K562 (cell line): ENCODE measurements around the gene NUDT2. TPM values are rescaled to one million over a fixed set of nuclear protein-coding genes. Genes with fewer than 3 reads are reported as not detected.

Experiments used
- ATAC-seq: fragments of 200-7000 bp; cut with Tn5 transposase; 3 replicates; pipeline ENCODE4 v1.9.1; 2020; ENCODE audit warnings: moderate library complexity
- BruUV-seq: library from RNA; stranded (reverse); fragments of 400-500 nt; replicated peaks from 2 replicates; lab custom pipeline; 2021; lab: Mats Ljungman, UMichigan
- CTCF ChIA-PET: fragments of 300-600 bp; formaldehyde crosslinking; extraction: SDS; loops from one replicate; lab custom pipeline; 2021; ENCODE audit warnings: low intra/inter-chr PET ratio; lab: Yijun Ruan, JAX
- POLR2A ChIA-PET: fragments of 300-600, 350-650 bp; sonication (Branson Sonifier 250); formaldehyde crosslinking; extraction: SDS; loops from one replicate; lab custom pipeline; 2021; ENCODE audit warnings: antibody characterized with exemption, inconsistent platforms; lab: Yijun Ruan, JAX
- DNase-seq, 4 experiments: peaks; one replicate each; pipeline versions ENCODE4 v3.0.0 to v3.0.0-alpha.2; 2011 to 2018; ENCODE audit warnings: low spot score in 3 of 4, mixed read lengths in 3 of 4; ENCODE audit errors: extremely low read depth in 1 of 4
- FAIRE-seq: peaks from 2 replicates; lab custom pipeline; 2011; peaks lifted over from hg19 to GRCh38; lab: Jason Lieb, UNC
- H2AFZ ChIP-seq: 2 replicates; pipeline ENCODE4 v1.6.0; 2011; ENCODE audit warnings: low read depth, low read length, control low read depth, inconsistent platforms
- H3K27ac ChIP-seq: fragments of 200-600 bp; 3 replicates; pipeline ENCODE4 v1.8.0; 2011; ENCODE audit warnings: low read depth, mild to moderate bottlenecking, control low read depth, inconsistent platforms, low read length, moderate library complexity, mixed read lengths; ENCODE audit errors: extremely low read depth
- H3K27me3 ChIP-seq, 2 experiments: fragments of 300-600 bp in 1 of 2; 2 replicates in 1 of 2; 3 replicates in 1 of 2; pipeline versions ENCODE4 v1.6.0 to v1.8.0; 2011; ENCODE audit warnings: inconsistent platforms in 2 of 2, low read length in 2 of 2, mild to moderate bottlenecking in 1 of 2, mixed read lengths in 1 of 2, moderate library complexity in 1 of 2; ENCODE audit not compliant: control insufficient read depth in 2 of 2, insufficient read depth in 2 of 2
- H3K36me3 ChIP-seq: fragments of 300-600 bp; 3 replicates; pipeline ENCODE4 v1.8.0; 2011; ENCODE audit warnings: mild to moderate bottlenecking, low read length, inconsistent platforms; ENCODE audit not compliant: control insufficient read depth, insufficient read depth
- H3K4me1 ChIP-seq, 2 experiments: fragments of 200-600 bp in 1 of 2; replicated peaks in 1 of 2; 2 replicates in 1 of 2; 3 replicates in 1 of 2; pipeline versions ENCODE4 v1.5.1 to v1.8.0; 2011; ENCODE audit warnings: inconsistent platforms in 2 of 2, low read length in 2 of 2, mild to moderate bottlenecking in 1 of 2, mixed read lengths in 1 of 2, moderate library complexity in 1 of 2; ENCODE audit not compliant: control insufficient read depth in 2 of 2, insufficient read depth in 2 of 2
- H3K4me2 ChIP-seq: 2 replicates; pipeline ENCODE4 v1.6.1; 2011; ENCODE audit warnings: low read length, control low read depth, inconsistent platforms, mixed read lengths; ENCODE audit not compliant: insufficient read depth
- H3K4me3 ChIP-seq: fragments of 200-600 bp; sonication (generic), shearing (Covaris generic); 2 replicates; pipeline ENCODE4 v1.5.1; 2016; ENCODE audit warnings: control low read depth, inconsistent platforms
- H3K79me2 ChIP-seq: fragments of 200-600 bp; 3 replicates; pipeline ENCODE4 v1.8.0; 2011; ENCODE audit warnings: low read length, inconsistent platforms; ENCODE audit not compliant: control insufficient read depth, insufficient read depth
- H3K9ac ChIP-seq, 2 experiments: 2 replicates each; pipeline versions ENCODE4 v1.6.0 to v1.6.1; 2011; ENCODE audit warnings: low read depth in 2 of 2, low read length in 2 of 2, control low read depth in 1 of 2, inconsistent platforms in 1 of 2, mild to moderate bottlenecking in 1 of 2, mixed read lengths in 1 of 2; ENCODE audit not compliant: insufficient read depth in 1 of 2
- H3K9me1 ChIP-seq: one replicate; pipeline ENCODE4 v1.6.0; 2011; ENCODE audit warnings: inconsistent platforms, mild to moderate bottlenecking, low read length, moderate library complexity; ENCODE audit not compliant: control insufficient read depth, insufficient read depth
- H3K9me3 ChIP-seq: replicated peaks from 2 replicates; pipeline ENCODE4 v1.5.1; 2011; ENCODE audit warnings: low read depth, low read length, inconsistent platforms; ENCODE audit not compliant: control insufficient read depth, insufficient read depth
- H4K20me1 ChIP-seq: replicated peaks from 2 replicates; pipeline ENCODE4 v1.6.1; 2011; ENCODE audit warnings: low read length, inconsistent platforms, mixed read lengths; ENCODE audit not compliant: control insufficient read depth, insufficient read depth
- E2F3 ChIP-seq: fragments of 250-450 bp; sonication (Bioruptor Pico); IDR thresholded peaks from 2 replicates; pipeline ENCODE4 v1.4.0; 2020; ENCODE audit warnings: mild to moderate bottlenecking
- ETV6 ChIP-seq, 3 experiments: fragments of 150-350 bp in 1 of 3; sonication (generic) in 1 of 3; formaldehyde crosslinking in 1 of 3; IDR thresholded peaks; 2 replicates each; pipeline versions ENCODE4 v1.6.1 to v1.8.0; 2014 to 2022; ENCODE audit warnings: borderline replicate concordance in 2 of 3, low read depth in 2 of 3, antibody characterized with exemption in 1 of 3, low read length in 1 of 3, mild to moderate bottlenecking in 1 of 3, missing genetic modification reagents in 1 of 3
- EZH2 ChIP-seq: IDR thresholded peaks from 2 replicates; pipeline ENCODE4 v1.6.1; 2012; ENCODE audit warnings: low read depth, mild to moderate bottlenecking, inconsistent platforms, low read length, borderline replicate concordance
- KAT7 ChIP-seq: sonication (generic); formaldehyde crosslinking; IDR thresholded peaks from 2 replicates; pipeline ENCODE4 v1.8.0; 2022; ENCODE audit warnings: missing genetic modification reagents, mild to moderate bottlenecking, borderline replicate concordance
- KHSRP ChIP-seq: fragments of 450-650 bp; IDR thresholded peaks from 2 replicates; pipeline ENCODE4 v1.6.1; 2017
- MCM2 ChIP-seq: fragments of 450-650 bp; IDR thresholded peaks from 2 replicates; pipeline ENCODE4 v1.6.1; 2017; ENCODE audit warnings: low read depth, mild to moderate bottlenecking
- MTA1 ChIP-seq: fragments of 450-650 bp; IDR thresholded peaks from 2 replicates; pipeline ENCODE4 v1.6.1; 2017; ENCODE audit warnings: borderline replicate concordance
- PHF21A ChIP-seq: fragments of 450-650 bp; IDR thresholded peaks from 2 replicates; pipeline ENCODE4 v1.6.1; 2017; ENCODE audit warnings: low read depth, borderline replicate concordance
- RBFOX2 ChIP-seq: fragments of 200-400 bp; formaldehyde crosslinking; IDR thresholded peaks from 2 replicates; pipeline ENCODE4 v1.6.1; 2017; ENCODE audit warnings: low read depth, mild to moderate bottlenecking, low read length, moderate library complexity
- RBM39 ChIP-seq: fragments of 200-400 bp; formaldehyde crosslinking; optimal IDR thresholded peaks from 2 replicates; pipeline ENCODE3; 2018; ENCODE audit warnings: low read depth, low read length
- RCOR1 ChIP-seq, 2 experiments: IDR thresholded peaks; 2 replicates each; pipeline ENCODE4 v1.6.1; 2012; ENCODE audit warnings: low read depth in 2 of 2, low read length in 2 of 2, borderline replicate concordance in 1 of 2, improper control_type of control experiment in 1 of 2
- SMARCA4 ChIP-seq: fragments of 450-650 bp; IDR thresholded peaks from 2 replicates; pipeline ENCODE4 v1.6.1; 2016
- SNIP1 ChIP-seq: fragments of 450-650 bp; IDR thresholded peaks from 2 replicates; pipeline ENCODE4 v1.7.1; 2017; ENCODE audit warnings: low read depth, mild to moderate bottlenecking
- WGBS: fragments of 100-300 bp; shearing (Covaris generic); methylation state at CpG from one replicate; pipeline ENCODE4 v1.1.6; 2016; ENCODE audit warnings: low coverage, mixed read lengths; ENCODE audit not compliant: insufficient coverage; ENCODE audit errors: missing lambda C conversion rate; 5-methylcytosine and 5-hydroxymethylcytosine counted together
- in situ Hi-C: fragments of 300-500 bp; cut with MboI; formaldehyde crosslinking; loops from 4 replicates; pipeline ENCODE4 v1.15.0; 2018; ENCODE audit warnings: inconsistent platforms, mixed read lengths
- intact Hi-C: fragments of 100-400 bp; cut with micrococcal nuclease; formaldehyde crosslinking; loops from 2 replicates; pipeline ENCODE4 v1.14.2; 2022
- polyA plus RNA-seq, 8 experiments: library from polyadenylated mRNA; depleted of rRNA in 4 of 8; stranded (reverse) in 5 of 8; unstranded in 3 of 8; fragments of >200 nt; fragmentation: Nextera tagmentation in 2 of 8; fragmentation: Illumina TruSeq in 1 of 8; extraction: Ambion mirVana in 2 of 8; extraction: Trizol in 1 of 8; gene quantifications; 2 replicates each; pipeline versions ENCODE4 v1.2.1 to v1.2.3, GENCODE V29; 2011 to 2014; ENCODE audit warnings: inconsistent platforms in 1 of 8, missing spikeins in 1 of 8
- total RNA-seq, 7 experiments: library from RNA; depleted of rRNA in 6 of 7; stranded (reverse); fragments of >200 nt in 6 of 7; fragmentation: Illumina TruSeq in 2 of 7; extraction: Trizol in 2 of 7; gene quantifications; 2 replicates each; pipeline versions ENCODE4 v1.2.1 to v1.2.3, GENCODE V29; 2011 to 2021; ENCODE audit warnings: low replicate concordance in 1 of 7
- TF ChIP-seq, protein P1 (sequence below): fragments of 250-450 bp; sonication (Bioruptor Pico); IDR thresholded peaks from 2 replicates; pipeline ENCODE4 v1.8.0; 2022; ENCODE audit warnings: inconsistent platforms
- TF ChIP-seq, protein P2 (sequence below): fragments of 450-650 bp; IDR thresholded peaks from 2 replicates; pipeline ENCODE4 v1.7.1; 2018; ENCODE audit warnings: mild to moderate bottlenecking, low read depth; ENCODE audit not compliant: partially characterized antibody
- TF ChIP-seq, protein P3 (sequence below): fragments of 250-450 bp; sonication (Bioruptor Pico); IDR thresholded peaks from 2 replicates; pipeline ENCODE4 v1.8.0; 2021; ENCODE audit warnings: borderline replicate concordance, mild to moderate bottlenecking, moderate library complexity; ENCODE audit not compliant: poor library complexity, severe bottlenecking

Gene NUDT2
- total and polyA plus RNA-seq, 9 of the 15 experiments (the other 6 are each of a cell fraction or from before 2014, with no cell fraction given): 11.5 to 28.1 (median 19.0) TPM

DNA sequence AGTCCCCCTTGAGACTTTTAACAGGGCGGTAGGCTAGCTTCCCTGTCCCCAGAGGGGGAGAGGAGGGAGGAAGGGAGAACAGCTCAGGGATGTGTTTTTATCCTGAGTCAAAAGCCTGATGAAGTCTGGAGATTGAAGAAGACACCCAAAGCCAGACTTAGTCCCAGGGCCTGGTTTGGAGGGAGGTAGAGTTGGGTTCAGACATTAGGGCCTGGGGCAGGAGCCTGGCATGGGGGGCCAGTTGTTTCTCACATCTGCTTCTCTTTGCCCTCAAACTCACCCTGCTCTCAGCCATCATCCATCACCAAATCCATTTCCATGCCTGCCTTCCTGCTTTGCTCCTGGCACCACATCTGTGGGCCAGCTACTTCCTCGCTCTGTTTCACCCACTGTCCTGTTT, 44.4 kb downstream of the NUDT2 start:
- H3K4me1 ChIP-seq: peaks cover 0 to 19% of the 10 kb centered on the region in 2 experiments; a peak in 4 of 5 replicates
- H2AFZ ChIP-seq: no peak overlapping the region
- H3K4me2 ChIP-seq: no peak overlapping the region
- no peaks in the 10 kb centered on the region for H4K20me1 ChIP-seq
- no peak overlapping the region for H3K27ac ChIP-seq
- ATAC-seq: no peak
- H3K9me3 ChIP-seq: 0 out of 2 replicates have a peak, but pooled peaks cover 2% of the 10 kb centered on the region
- H3K9ac ChIP-seq: no peak overlapping the region
- 40% methylated on average over 2 of the region's 2 CpGs for WGBS
- no peaks in the 10 kb centered on the region for H3K79me2 ChIP-seq
- no TSS peak for BruUV-seq
- H3K36me3 ChIP-seq: no peaks in the 10 kb centered on the region
- POLR2A ChIA-PET: interaction anchor here (1.2 kb wide), 1 partner anchor 24 kb away, joined by 3 read pairs; no protein-coding TSS in a partner anchor
- H3K9me1 ChIP-seq: no peaks in the 10 kb centered on the region
- no peak for FAIRE-seq
- CTCF ChIA-PET: interaction anchor here (0.7 kb wide), 1 partner anchor 231 kb away, joined by 4 read pairs; no protein-coding TSS in a partner anchor
- no peaks in the 10 kb centered on the region for H3K27me3 ChIP-seq
- intact Hi-C loops: no loop called here
- in situ Hi-C loops: no loop called here
- no peak overlapping the region for H3K4me3 ChIP-seq
- no peak for DNase-seq
- TF ChIP-seq SNIP1: no peak
- TF ChIP-seq MTA1: no peak
- TF ChIP-seq E2F3 (CRISPR knock-in tag): no peak
- no peak for TF ChIP-seq MCM2
- TF ChIP-seq RBFOX2: no peak
- TF ChIP-seq, protein P1, sequence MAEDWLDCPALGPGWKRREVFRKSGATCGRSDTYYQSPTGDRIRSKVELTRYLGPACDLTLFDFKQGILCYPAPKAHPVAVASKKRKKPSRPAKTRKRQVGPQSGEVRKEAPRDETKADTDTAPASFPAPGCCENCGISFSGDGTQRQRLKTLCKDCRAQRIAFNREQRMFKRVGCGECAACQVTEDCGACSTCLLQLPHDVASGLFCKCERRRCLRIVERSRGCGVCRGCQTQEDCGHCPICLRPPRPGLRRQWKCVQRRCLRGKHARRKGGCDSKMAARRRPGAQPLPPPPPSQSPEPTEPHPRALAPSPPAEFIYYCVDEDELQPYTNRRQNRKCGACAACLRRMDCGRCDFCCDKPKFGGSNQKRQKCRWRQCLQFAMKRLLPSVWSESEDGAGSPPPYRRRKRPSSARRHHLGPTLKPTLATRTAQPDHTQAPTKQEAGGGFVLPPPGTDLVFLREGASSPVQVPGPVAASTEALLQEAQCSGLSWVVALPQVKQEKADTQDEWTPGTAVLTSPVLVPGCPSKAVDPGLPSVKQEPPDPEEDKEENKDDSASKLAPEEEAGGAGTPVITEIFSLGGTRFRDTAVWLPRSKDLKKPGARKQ (CRISPR knock-in tag): no peak
- no peak for TF ChIP-seq PHF21A
- no peak for TF ChIP-seq RBM39
- TF ChIP-seq RCOR1 (IDR thresholded peaks at IDR 0.05; ENCODE audit: borderline replicate concordance in 1 of 2, low read depth in 2 of 2, low read length in 2 of 2): no peak
- TF ChIP-seq KHSRP: no peak
- TF ChIP-seq, protein P2, sequence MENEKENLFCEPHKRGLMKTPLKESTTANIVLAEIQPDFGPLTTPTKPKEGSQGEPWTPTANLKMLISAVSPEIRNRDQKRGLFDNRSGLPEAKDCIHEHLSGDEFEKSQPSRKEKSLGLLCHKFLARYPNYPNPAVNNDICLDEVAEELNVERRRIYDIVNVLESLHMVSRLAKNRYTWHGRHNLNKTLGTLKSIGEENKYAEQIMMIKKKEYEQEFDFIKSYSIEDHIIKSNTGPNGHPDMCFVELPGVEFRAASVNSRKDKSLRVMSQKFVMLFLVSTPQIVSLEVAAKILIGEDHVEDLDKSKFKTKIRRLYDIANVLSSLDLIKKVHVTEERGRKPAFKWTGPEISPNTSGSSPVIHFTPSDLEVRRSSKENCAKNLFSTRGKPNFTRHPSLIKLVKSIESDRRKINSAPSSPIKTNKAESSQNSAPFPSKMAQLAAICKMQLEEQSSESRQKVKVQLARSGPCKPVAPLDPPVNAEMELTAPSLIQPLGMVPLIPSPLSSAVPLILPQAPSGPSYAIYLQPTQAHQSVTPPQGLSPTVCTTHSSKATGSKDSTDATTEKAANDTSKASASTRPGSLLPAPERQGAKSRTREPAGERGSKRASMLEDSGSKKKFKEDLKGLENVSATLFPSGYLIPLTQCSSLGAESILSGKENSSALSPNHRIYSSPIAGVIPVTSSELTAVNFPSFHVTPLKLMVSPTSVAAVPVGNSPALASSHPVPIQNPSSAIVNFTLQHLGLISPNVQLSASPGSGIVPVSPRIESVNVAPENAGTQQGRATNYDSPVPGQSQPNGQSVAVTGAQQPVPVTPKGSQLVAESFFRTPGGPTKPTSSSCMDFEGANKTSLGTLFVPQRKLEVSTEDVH: no peak
- TF ChIP-seq EZH2: no peak
- no peak for TF ChIP-seq ETV6 (IDR thresholded peaks at IDR 0.05; ENCODE audit: borderline replicate concordance in 1 of 2, low read depth in 2 of 2, low read length in 1 of 2)
- TF ChIP-seq ETV6 (CRISPR knock-in tag; IDR thresholded peaks at IDR 0.05; ENCODE audit: borderline replicate concordance): no peak
- TF ChIP-seq, protein P3, sequence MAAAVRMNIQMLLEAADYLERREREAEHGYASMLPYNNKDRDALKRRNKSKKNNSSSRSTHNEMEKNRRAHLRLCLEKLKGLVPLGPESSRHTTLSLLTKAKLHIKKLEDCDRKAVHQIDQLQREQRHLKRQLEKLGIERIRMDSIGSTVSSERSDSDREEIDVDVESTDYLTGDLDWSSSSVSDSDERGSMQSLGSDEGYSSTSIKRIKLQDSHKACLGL (CRISPR knock-in tag): no peak
- no peak for TF ChIP-seq SMARCA4
- no peak for TF ChIP-seq KAT7 (CRISPR knock-in tag)
